ENCODE data around the gene GGCX. TPM values are rescaled to one million over a fixed set of nuclear protein-coding genes. Genes with fewer than 3 reads are reported as not detected.
A peak's percentile ranks its signal among the peaks of the same experiment; 100 is the strongest.

The GGCX gene
- total and polyA plus RNA-seq, 8 donors: 15.7 to 43.4 (median 27.1) TPM

GRCh38 chr2:85589982-85590791 is 28.9 kb upstream of the GGCX start:
- FAIRE-seq (no peak), ATAC-seq (peak in 3 of 4 donors; percentile 11 to 23 (median 14)), DNase-seq (peak in 1 of 6 donors; percentile 9)
- intact Hi-C loops (cut with DNase I): no loop called here
- no peaks in the 10 kb centered on the region for H3K36me3 ChIP-seq
- H3K27me3 ChIP-seq: no peaks in the 10 kb centered on the region
- peak overlapping the region in 2 of 4 donors; percentile 46 to 50 for H3K27ac ChIP-seq
- no peaks in the 10 kb centered on the region for H3K9me3 ChIP-seq
- no peak overlapping the region for H3K4me3 ChIP-seq
- H3K4me1 ChIP-seq: peaks cover 17 to 47% (median 31%) of the 10 kb centered on the region in 3 donors
- TF ChIP-seq CTCF (IDR thresholded peaks at IDR 0.05): no peak
- 43 to 48% methylated on average over 7 of the region's 7 CpGs for WGBS, 2 donors

GRCh38 chr2:85589181-85589580 is 27.9 kb upstream of the GGCX start:
- no peaks in the 10 kb centered on the region for H3K9me3 ChIP-seq
- peaks cover 24 to 55% (median 30%) of the 10 kb centered on the region in 3 donors for H3K4me1 ChIP-seq
- no peaks in the 10 kb centered on the region for H3K36me3 ChIP-seq
- no peak overlapping the region for H3K4me3 ChIP-seq
- intact Hi-C loops (cut with DNase I): no loop called here
- peak in 1 of 6 donors; percentile 13 for DNase-seq
- H3K27me3 ChIP-seq: no peaks in the 10 kb centered on the region
- no peak for ATAC-seq
- H3K27ac ChIP-seq: peak overlapping the region in 2 of 4 donors; percentile 46 to 50
- FAIRE-seq: no peak
- 93 to 94% methylated on average over 4 of the region's 4 CpGs for WGBS, 2 donors
- no peak for TF ChIP-seq CTCF (IDR thresholded peaks at IDR 0.05)

- 87 to 90% methylated on average over 4 of the region's 4 CpGs for WGBS, 2 donors
- Histone ChIP-seq H3K27me3 (no peaks in the 10 kb centered on the region), H3K4me1 (peaks cover 28 to 55% (median 30%) of the 10 kb centered on the region in 3 donors), H3K36me3 (no peaks in the 10 kb centered on the region), H3K27ac (no peak overlapping the region), H3K9me3 (no peaks in the 10 kb centered on the region), H3K4me3 (no peak overlapping the region)
- ATAC-seq: no peak
- intact Hi-C loops (cut with DNase I): no loop called here
- no peak for FAIRE-seq
- TF ChIP-seq CTCF (IDR thresholded peaks at IDR 0.05): no peak
- DNase-seq: no peak
Observed at GRCh38 chr2:85588645-85589044, 27.4 kb upstream of the GGCX start.

GRCh38 chr2:85588236-85588635 is 26.9 kb upstream of the GGCX start:
- Histone ChIP-seq H3K27ac (no peak overlapping the region), H3K36me3 (no peaks in the 10 kb centered on the region), H3K9me3 (no peaks in the 10 kb centered on the region), H3K27me3 (no peaks in the 10 kb centered on the region), H3K4me1 (peaks cover 26 to 52% (median 30%) of the 10 kb centered on the region in 3 donors), H3K4me3 (no peak overlapping the region)
- ATAC-seq: no peak
- no peak for TF ChIP-seq CTCF (IDR thresholded peaks at IDR 0.05)
- no peak for FAIRE-seq
- 75 to 100% methylated on average over 4 of the region's 4 CpGs for WGBS, 2 donors
- DNase-seq: no peak
- intact Hi-C loops (cut with DNase I): no loop called here

GRCh38 chr2:85585781-85586105 is 24.4 kb upstream of the GGCX start:
- H3K9me3 ChIP-seq: no peaks in the 10 kb centered on the region
- no peak for FAIRE-seq
- WGBS, 2 donors: 96 to 100% methylated on average over 1 of the region's 1 CpG
- no peak for TF ChIP-seq CTCF (IDR thresholded peaks at IDR 0.05)
- intact Hi-C loops (cut with DNase I): no loop called here
- no peaks in the 10 kb centered on the region for H3K27me3 ChIP-seq
- no peak overlapping the region for H3K4me3 ChIP-seq
- peak overlapping the region; percentile 70 to 86 (median 80) for H3K27ac ChIP-seq
- no peak for DNase-seq
- peaks cover 14 to 41% (median 30%) of the 10 kb centered on the region in 3 donors for H3K4me1 ChIP-seq
- peaks cover 0 to 4% (median 0%) of the 10 kb centered on the region in 3 donors for H3K36me3 ChIP-seq
- peak; percentile 12 to 66 (median 34) for ATAC-seq

Measured in pancreas (tissue), 10 donors.